Panc1 (cell line): ENCODE measurements around the gene GREB1L. TPM values are rescaled to one million over a fixed set of nuclear protein-coding genes. Genes with fewer than 3 reads are reported as not detected.

Experiments
- ATAC-seq: fragments of 200-7000 bp; cut with Tn5 transposase; 2 replicates; pipeline ENCODE4 v1.9.1; 2020; ENCODE audit warnings: mild to moderate bottlenecking, moderate library complexity
- BruUV-seq: library from RNA; stranded (reverse); fragments of 400-500 nt; replicated peaks from 2 replicates; lab custom pipeline; 2021; lab: Mats Ljungman, UMichigan
- CTCF ChIA-PET: fragments of 300-600 bp; sonication (Branson Sonifier 250); formaldehyde crosslinking; loops from one replicate; lab custom pipeline; 2022; ENCODE audit warnings: antibody characterized with exemption; lab: Charles Lee
- POLR2A ChIA-PET: fragments of 300-600 bp; sonication (Branson Sonifier 250); formaldehyde crosslinking; loops from one replicate; lab custom pipeline; 2022; ENCODE audit warnings: antibody characterized with exemption; lab: Charles Lee
- DNase-seq: peaks from one replicate; pipeline ENCODE4 v3.0.0-alpha.2; 2010; ENCODE audit warnings: low read depth, low spot score
- H3K27ac ChIP-seq: 2 replicates; pipeline ENCODE4 v1.5.1; 2011; ENCODE audit warnings: mild to moderate bottlenecking, low read length, inconsistent platforms
- H3K27me3 ChIP-seq: fragments of 200-500 bp; sonication (Bioruptor generic); 2 replicates; pipeline ENCODE4 v1.6.0; 2014; ENCODE audit warnings: low read length, inconsistent platforms; ENCODE audit not compliant: control insufficient read depth, insufficient read depth
- H3K36me3 ChIP-seq: fragments of 200-500 bp; sonication (Bioruptor generic); 2 replicates; pipeline ENCODE4 v1.5.1; 2014; ENCODE audit warnings: inconsistent platforms, mild to moderate bottlenecking, low read length, moderate library complexity; ENCODE audit not compliant: control insufficient read depth, insufficient read depth
- H3K4me1 ChIP-seq: 2 replicates; pipeline ENCODE4 v1.5.1; 2011; ENCODE audit warnings: inconsistent platforms, mild to moderate bottlenecking, low read length, moderate library complexity; ENCODE audit not compliant: control insufficient read depth, insufficient read depth
- H3K4me3 ChIP-seq, 2 experiments: 2 replicates each; pipeline ENCODE4 v1.5.1; 2011 to 2012; ENCODE audit warnings: low read depth in 2 of 2, low read length in 2 of 2, mild to moderate bottlenecking in 2 of 2, inconsistent platforms in 1 of 2, moderate library complexity in 1 of 2
- H3K9me3 ChIP-seq: fragments of 200-500 bp; sonication (Bioruptor generic); 2 replicates; pipeline ENCODE4 v1.5.1; 2014; ENCODE audit warnings: low read depth, mild to moderate bottlenecking, inconsistent platforms, low read length, moderate library complexity; ENCODE audit not compliant: control insufficient read depth, insufficient read depth
- CTCF ChIP-seq: fragments of 450-650 bp; IDR thresholded peaks from 2 replicates; pipeline ENCODE4 v1.5.1; 2017; ENCODE audit warnings: mild to moderate bottlenecking
- POLR2AphosphoS5 ChIP-seq: IDR thresholded peaks from 2 replicates; pipeline ENCODE4 v1.6.1; 2012; ENCODE audit warnings: mild to moderate bottlenecking, low read depth, low read length, moderate library complexity
- REST ChIP-seq, 2 experiments: IDR thresholded peaks; 2 replicates each; pipeline ENCODE4 v1.6.1; 2011 to 2012; ENCODE audit warnings: low read depth in 2 of 2, control low read depth in 1 of 2, low read length in 1 of 2, mild to moderate bottlenecking in 1 of 2, moderate library complexity in 1 of 2; ENCODE audit not compliant: insufficient read depth in 1 of 2
- SIN3A ChIP-seq: IDR thresholded peaks from 2 replicates; pipeline ENCODE4 v1.6.1; 2012; ENCODE audit warnings: low read depth, mild to moderate bottlenecking, low read length, moderate library complexity, borderline replicate concordance; ENCODE audit not compliant: insufficient read depth
- TCF7L2 ChIP-seq: IDR thresholded peaks from 2 replicates; pipeline ENCODE4 v1.6.1; 2011; ENCODE audit warnings: mild to moderate bottlenecking, low read depth, low read length, inconsistent platforms
- in situ Hi-C: cut with HindIII; loops from 2 replicates; pipeline ENCODE4 v1.10.0; 2016; ENCODE audit warnings: low sequenced_read_pairs, low pct_unique_long_range_greater_than_20kb
- intact Hi-C: fragments of 100-400 bp; cut with micrococcal nuclease; formaldehyde crosslinking; loops from one replicate; pipeline ENCODE4 v1.10.0; 2022; ENCODE audit not compliant: unreplicated experiment
- total RNA-seq: library from RNA; stranded (reverse); gene quantifications from one replicate; pipeline ENCODE4 v1.2.1, GENCODE V29; 2021; ENCODE audit not compliant: unreplicated experiment

GREB1L gene
- total RNA-seq, 1 experiment from 2014 or later = 11.0 TPM

- Histone ChIP-seq H3K36me3 (no peaks in the 10 kb centered on the region), H3K9me3 (no peaks in the 10 kb centered on the region), H3K27ac (no peak overlapping the region), H3K4me1 (no peaks in the 10 kb centered on the region), H3K4me3 (no peak overlapping the region), H3K27me3 (no peaks in the 10 kb centered on the region)
- ChIA-PET POLR2A (no interaction called here), CTCF (no interaction called here)
- in situ Hi-C loops = no loop called here
- DNase-seq (no peak), ATAC-seq (no peak)
- TF ChIP-seq REST (IDR thresholded peaks at IDR 0.05; ENCODE audit: insufficient read depth in 1 of 2, low read depth in 2 of 2, low read length in 1 of 2) (no peak), SIN3A (no peak), CTCF (no peak)
- intact Hi-C loops = no loop called here
- TSS peak; percentile 44 for BruUV-seq
These were observed 241.0 kb downstream of the GREB1L start for GRCh38 chr18:21483051-21483450.

- no peak overlapping the region for H3K4me3 ChIP-seq
- no peak overlapping the region for H3K27ac ChIP-seq
- no TSS peak for BruUV-seq
- ChIA-PET CTCF (no interaction called here), POLR2A (interaction anchor here (0.6 kb wide), 1 partner anchor 38 kb away, joined by 3 read pairs; no protein-coding TSS in a partner anchor)
- no peaks in the 10 kb centered on the region for H3K9me3 ChIP-seq
- DNase-seq (no peak), ATAC-seq (no peak)
- H3K4me1 ChIP-seq = no peaks in the 10 kb centered on the region
- intact Hi-C loops (no loop called here), in situ Hi-C loops (no loop called here)
- no peaks in the 10 kb centered on the region for H3K27me3 ChIP-seq
- no peak for TF ChIP-seq SIN3A
- no peaks in the 10 kb centered on the region for H3K36me3 ChIP-seq
These were observed 243.0 kb downstream of the GREB1L start for GRCh38 chr18:21484851-21485636.

GRCh38 chr18:21486905-21487437 is 244.9 kb downstream of the GREB1L start:
- ChIA-PET POLR2A (interaction anchor here (0.5 kb wide), 1 partner anchor 252 kb away, joined by 3 read pairs; no protein-coding TSS in a partner anchor), CTCF (no interaction called here)
- H3K9me3 ChIP-seq = no peaks in the 10 kb centered on the region
- intact Hi-C loops (no loop called here), in situ Hi-C loops (no loop called here)
- DNase-seq = no peak
- H3K4me1 ChIP-seq = no peaks in the 10 kb centered on the region
- BruUV-seq = no TSS peak
- H3K4me3 ChIP-seq = no peak overlapping the region
- H3K36me3 ChIP-seq = no peaks in the 10 kb centered on the region
- no peak for ATAC-seq
- H3K27me3 ChIP-seq = no peaks in the 10 kb centered on the region
- no peak overlapping the region for H3K27ac ChIP-seq
- TF ChIP-seq TCF7L2 (no peak), CTCF (no peak), SIN3A (no peak), REST (IDR thresholded peaks at IDR 0.05; ENCODE audit: insufficient read depth in 1 of 2, low read depth in 2 of 2, low read length in 1 of 2) (no peak), POLR2AphosphoS5 (no peak)
